Neural crest cell (in vitro differentiated cells): ENCODE data around the gene ATP1A1. TPM values are rescaled to one million over a fixed set of nuclear protein-coding genes. Genes with fewer than 3 reads are reported as not detected.

Experiments used
- DNase-seq: peaks from one replicate; pipeline ENCODE4 v3.0.0; 2021; ENCODE audit warnings: low read depth, mixed read lengths, low spot score
- H3K27ac Mint-ChIP-seq: one replicate; pipeline ENCODE4 v1.8.0; 2021; ENCODE audit warnings: mild to moderate bottlenecking, mixed read lengths; ENCODE audit not compliant: unreplicated experiment
- H3K27me3 Mint-ChIP-seq: 2 replicates; pipeline ENCODE4 v1.8.0; 2021; ENCODE audit warnings: low read depth, mild to moderate bottlenecking, mixed read lengths
- H3K36me3 Mint-ChIP-seq: 2 replicates; pipeline ENCODE4 v1.8.0; 2021; ENCODE audit warnings: low read depth, mild to moderate bottlenecking, mixed read lengths
- H3K4me1 Mint-ChIP-seq: 2 replicates; pipeline ENCODE4 v1.8.0; 2021; ENCODE audit warnings: mixed read lengths
- H3K4me3 Mint-ChIP-seq: one replicate; pipeline ENCODE4 v1.8.0; 2021; ENCODE audit warnings: mild to moderate bottlenecking, mixed read lengths
- H3K9me3 Mint-ChIP-seq: 2 replicates; pipeline ENCODE4 v1.8.0; 2021; ENCODE audit warnings: mixed read lengths
- total RNA-seq: library from RNA; stranded (reverse); gene quantifications from 2 replicates; pipeline ENCODE4 v1.2.1, GENCODE V29; 2021
- TF ChIP-seq, protein P1 (sequence below): fragments of 200-600 bp; sonication (generic); conservative IDR thresholded peaks from 2 replicates; pipeline ENCODE4 v1.5.0; 2021; ENCODE audit warnings: antibody characterized with exemption, mild to moderate bottlenecking

ATP1A1 gene
- total RNA-seq, 1 donor from 2014 or later = 176 TPM

DNA sequence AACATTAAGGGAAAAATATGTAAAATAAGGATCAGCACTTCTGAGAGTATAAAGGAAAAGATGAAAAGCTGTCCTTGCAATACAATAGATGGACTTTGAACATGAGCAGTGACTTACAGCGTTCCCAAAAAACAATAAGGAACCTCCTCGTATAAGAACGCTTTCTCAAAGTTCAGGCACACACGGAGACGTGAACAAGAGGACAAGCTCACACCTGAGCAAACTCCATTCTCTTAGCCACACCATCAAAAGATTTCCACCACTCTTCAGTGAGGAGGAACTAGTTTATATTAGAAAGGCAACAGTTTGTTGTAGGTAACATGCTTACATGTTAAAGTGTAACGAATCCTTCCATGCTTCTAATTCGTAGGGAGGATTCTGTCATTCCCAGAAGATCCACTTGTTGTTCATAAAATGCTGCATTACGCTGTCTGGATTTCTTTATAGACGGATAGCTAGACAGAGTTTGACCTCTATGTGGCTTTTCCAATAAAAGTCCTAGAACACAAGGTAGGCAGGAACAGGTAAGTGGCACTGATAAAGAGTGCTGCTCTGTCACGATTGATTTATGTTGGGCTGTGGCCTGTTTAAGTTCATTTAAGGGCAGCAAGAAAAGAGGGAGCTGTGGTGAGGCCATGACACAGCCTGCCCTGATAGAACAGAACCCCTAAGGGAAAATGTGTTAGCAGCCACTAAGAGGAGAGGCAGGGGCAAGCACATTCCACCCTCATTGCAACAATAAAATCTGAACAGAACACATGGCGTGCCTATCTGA lies 37.0 kb upstream of the ATP1A1 start:
- Mint-ChIP-seq H3K27ac (no peak overlapping the region), H3K9me3 (peaks cover 2% of the 10 kb centered on the region), H3K4me1 (peaks cover 33% of the 10 kb centered on the region), H3K4me3 (no peak overlapping the region), H3K27me3 (no peaks in the 10 kb centered on the region), H3K36me3 (no peaks in the 10 kb centered on the region)
- TF ChIP-seq, protein P1, sequence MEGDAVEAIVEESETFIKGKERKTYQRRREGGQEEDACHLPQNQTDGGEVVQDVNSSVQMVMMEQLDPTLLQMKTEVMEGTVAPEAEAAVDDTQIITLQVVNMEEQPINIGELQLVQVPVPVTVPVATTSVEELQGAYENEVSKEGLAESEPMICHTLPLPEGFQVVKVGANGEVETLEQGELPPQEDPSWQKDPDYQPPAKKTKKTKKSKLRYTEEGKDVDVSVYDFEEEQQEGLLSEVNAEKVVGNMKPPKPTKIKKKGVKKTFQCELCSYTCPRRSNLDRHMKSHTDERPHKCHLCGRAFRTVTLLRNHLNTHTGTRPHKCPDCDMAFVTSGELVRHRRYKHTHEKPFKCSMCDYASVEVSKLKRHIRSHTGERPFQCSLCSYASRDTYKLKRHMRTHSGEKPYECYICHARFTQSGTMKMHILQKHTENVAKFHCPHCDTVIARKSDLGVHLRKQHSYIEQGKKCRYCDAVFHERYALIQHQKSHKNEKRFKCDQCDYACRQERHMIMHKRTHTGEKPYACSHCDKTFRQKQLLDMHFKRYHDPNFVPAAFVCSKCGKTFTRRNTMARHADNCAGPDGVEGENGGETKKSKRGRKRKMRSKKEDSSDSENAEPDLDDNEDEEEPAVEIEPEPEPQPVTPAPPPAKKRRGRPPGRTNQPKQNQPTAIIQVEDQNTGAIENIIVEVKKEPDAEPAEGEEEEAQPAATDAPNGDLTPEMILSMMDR = no peak
- no peak for DNase-seq

GRCh38 chr1:116337398-116337797 lies 35.6 kb upstream of the ATP1A1 start:
- Mint-ChIP-seq H3K27me3 (no peaks in the 10 kb centered on the region), H3K4me1 (peaks cover 29% of the 10 kb centered on the region), H3K4me3 (no peak overlapping the region), H3K36me3 (no peaks in the 10 kb centered on the region), H3K9me3 (peaks cover 2% of the 10 kb centered on the region), H3K27ac (no peak overlapping the region)
- TF ChIP-seq, protein P1 = no peak
- no peak for DNase-seq

DNA sequence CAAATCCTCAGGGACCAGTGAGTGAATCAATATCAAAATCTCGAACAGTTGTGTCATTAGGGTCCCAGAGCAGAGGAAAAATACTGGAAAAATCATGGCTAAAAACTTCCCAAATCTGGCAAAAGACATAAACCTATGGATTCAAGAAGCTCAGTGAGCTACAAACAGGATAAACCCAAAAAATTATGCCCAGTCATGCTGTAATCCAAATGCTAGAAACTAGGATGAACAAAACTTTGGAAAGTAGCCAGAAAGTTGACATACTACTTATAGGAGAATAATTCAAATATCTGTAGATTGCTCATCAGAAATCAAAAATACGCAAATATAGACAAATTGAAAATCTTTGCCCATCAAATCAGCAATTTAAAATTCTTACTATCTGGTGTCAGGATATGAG lies 34.6 kb upstream of the ATP1A1 start:
- Mint-ChIP-seq H3K27me3 (no peaks in the 10 kb centered on the region), H3K4me3 (no peak overlapping the region), H3K36me3 (no peaks in the 10 kb centered on the region), H3K27ac (no peak overlapping the region), H3K9me3 (peaks cover 2% of the 10 kb centered on the region), H3K4me1 (peaks cover 24% of the 10 kb centered on the region)
- DNase-seq = no peak
- TF ChIP-seq, protein P1 = no peak

GRCh38 chr1:116340506-116341231 lies 32.4 kb upstream of the ATP1A1 start:
- TF ChIP-seq, protein P1 = no peak

GRCh38 chr1:116343019-116343418 lies 30.0 kb upstream of the ATP1A1 start:
- H3K4me1 Mint-ChIP-seq = peaks cover 26% of the 10 kb centered on the region
- H3K27ac Mint-ChIP-seq = no peak overlapping the region
- TF ChIP-seq, protein P1 = no peak
- no peaks in the 10 kb centered on the region for H3K27me3 Mint-ChIP-seq
- no peak for DNase-seq
- H3K4me3 Mint-ChIP-seq = no peak overlapping the region
- H3K9me3 Mint-ChIP-seq = no peaks in the 10 kb centered on the region
- H3K36me3 Mint-ChIP-seq = no peaks in the 10 kb centered on the region

More at GRCh38 chr1:116340506-116341231, 32.4 kb upstream of the ATP1A1 start:
- DNase-seq = no peak
- H3K27me3 Mint-ChIP-seq = no peaks in the 10 kb centered on the region
- no peak overlapping the region for H3K27ac Mint-ChIP-seq
- H3K4me1 Mint-ChIP-seq = peaks cover 11% of the 10 kb centered on the region
- H3K36me3 Mint-ChIP-seq = no peaks in the 10 kb centered on the region
- no peaks in the 10 kb centered on the region for H3K9me3 Mint-ChIP-seq
- no peak overlapping the region for H3K4me3 Mint-ChIP-seq
